HepG2 (cell line): ENCODE results near the gene MYOM1. TPM values are rescaled to one million over a fixed set of nuclear protein-coding genes. Genes with fewer than 3 reads are reported as not detected.

Experiments
- GTF2F1 ChIP-seq: fragments of 150-350 bp; IDR thresholded peaks from 2 replicates; pipeline ENCODE4 v1.6.1; 2014; ENCODE audit warnings: low read length
- HOXA9 ChIP-seq: sonication (generic); formaldehyde crosslinking; IDR thresholded peaks from 2 replicates; pipeline ENCODE4 v1.8.1; 2022; ENCODE audit warnings: missing genetic modification reagents, mild to moderate bottlenecking, moderate library complexity, borderline replicate concordance
- PCBP2 ChIP-seq: fragments of 200-400 bp; formaldehyde crosslinking; optimal IDR thresholded peaks from 2 replicates; pipeline ENCODE3; 2018; ENCODE audit warnings: low read length, low read depth; ENCODE audit not compliant: poor library complexity, severe bottlenecking
- REXO4 ChIP-seq: sonication (generic); formaldehyde crosslinking; IDR thresholded peaks from 2 replicates; pipeline ENCODE4 v1.8.0; 2022; ENCODE audit warnings: missing genetic modification reagents, mild to moderate bottlenecking, borderline replicate concordance
- XBP1 ChIP-seq: sonication (generic); formaldehyde crosslinking; IDR thresholded peaks from 2 replicates; pipeline ENCODE4 v1.5.0; 2020; ENCODE audit warnings: missing genetic modification reagents
- ZNF136 ChIP-seq: sonication (generic); formaldehyde crosslinking; IDR thresholded peaks from 2 replicates; pipeline ENCODE4 v1.8.1; 2022; ENCODE audit warnings: low read depth, mild to moderate bottlenecking, moderate library complexity, missing genetic modification reagents
- ZNF441 ChIP-seq: sonication (generic); formaldehyde crosslinking; IDR thresholded peaks from 2 replicates; pipeline ENCODE4 v1.7.0; 2021; ENCODE audit warnings: missing genetic modification reagents, borderline replicate concordance
- ZNF547 ChIP-seq: sonication (generic); formaldehyde crosslinking; IDR thresholded peaks from 2 replicates; pipeline ENCODE4 v1.5.1; 2020; ENCODE audit warnings: mild to moderate bottlenecking, missing genetic modification reagents
- ZNF563 ChIP-seq: sonication (generic); formaldehyde crosslinking; IDR thresholded peaks from 2 replicates; pipeline ENCODE4 v1.8.0; 2022; ENCODE audit warnings: mild to moderate bottlenecking, moderate library complexity, missing genetic modification reagents
- ZNF567 ChIP-seq: sonication (generic); formaldehyde crosslinking; IDR thresholded peaks from 2 replicates; pipeline ENCODE4 v1.8.1; 2023; ENCODE audit warnings: mild to moderate bottlenecking, missing genetic modification reagents, borderline replicate concordance
- ZNF605 ChIP-seq: sonication (generic); formaldehyde crosslinking; IDR thresholded peaks from 2 replicates; pipeline ENCODE4 v1.8.0; 2022; ENCODE audit warnings: mild to moderate bottlenecking, missing genetic modification reagents
- polyA plus RNA-seq, 8 experiments: library from polyadenylated mRNA; depleted of rRNA in 3 of 8; stranded (reverse) in 7 of 8; unstranded in 1 of 8; fragments of >200 nt; fragmentation: Illumina TruSeq in 4 of 8; extraction: Trizol in 4 of 8; gene quantifications; 2 replicates each; pipeline versions ENCODE4 v1.2.1 to v1.2.3, GENCODE V29; 2011 to 2016; ENCODE audit warnings: low read depth in 4 of 8, missing spikeins in 1 of 8, mixed read lengths in 1 of 8; ENCODE audit not compliant: insufficient read depth in 1 of 8
- total RNA-seq, 5 experiments: library from RNA; depleted of rRNA; stranded (reverse); fragments of >200 nt; fragmentation: Illumina TruSeq; extraction: Trizol; gene quantifications; 2 replicates each; pipeline ENCODE4 v1.2.3, GENCODE V29; 2016; ENCODE audit warnings: low read depth in 1 of 5
- TF ChIP-seq, protein P1 (sequence below): sonication (generic); formaldehyde crosslinking; IDR thresholded peaks from 2 replicates; pipeline ENCODE4 v1.4.0; 2020; ENCODE audit warnings: missing genetic modification reagents, borderline replicate concordance
- TF ChIP-seq, protein P2 (sequence below): IDR thresholded peaks from 2 replicates; pipeline ENCODE4 v1.6.1; 2016; ENCODE audit warnings: mild to moderate bottlenecking
- TF ChIP-seq, protein P3 (sequence below): sonication (generic); formaldehyde crosslinking; IDR thresholded peaks from 2 replicates; pipeline ENCODE4 v1.5.1; 2020; ENCODE audit warnings: missing genetic modification reagents, mild to moderate bottlenecking, borderline replicate concordance
- TF ChIP-seq, protein P4 (sequence below): sonication (generic); formaldehyde crosslinking; IDR thresholded peaks from 2 replicates; pipeline ENCODE4 v1.5.0; 2020; ENCODE audit warnings: missing genetic modification reagents
- TF ChIP-seq, protein P5 (sequence below): IDR thresholded peaks from 2 replicates; pipeline ENCODE4 v1.6.1; 2016; ENCODE audit warnings: missing genetic modification reagents, missing compliant biosample characterization
- TF ChIP-seq, protein P6 (sequence below): sonication (generic); formaldehyde crosslinking; IDR thresholded peaks from 2 replicates; pipeline ENCODE4 v1.4.0; 2020; ENCODE audit warnings: missing genetic modification reagents, borderline replicate concordance

The MYOM1 gene
- total and polyA plus RNA-seq, 2 of the 13 experiments (the other 11 are each of a cell fraction or from before 2014, with no cell fraction given) = 0.46 to 0.98 TPM

DNA sequence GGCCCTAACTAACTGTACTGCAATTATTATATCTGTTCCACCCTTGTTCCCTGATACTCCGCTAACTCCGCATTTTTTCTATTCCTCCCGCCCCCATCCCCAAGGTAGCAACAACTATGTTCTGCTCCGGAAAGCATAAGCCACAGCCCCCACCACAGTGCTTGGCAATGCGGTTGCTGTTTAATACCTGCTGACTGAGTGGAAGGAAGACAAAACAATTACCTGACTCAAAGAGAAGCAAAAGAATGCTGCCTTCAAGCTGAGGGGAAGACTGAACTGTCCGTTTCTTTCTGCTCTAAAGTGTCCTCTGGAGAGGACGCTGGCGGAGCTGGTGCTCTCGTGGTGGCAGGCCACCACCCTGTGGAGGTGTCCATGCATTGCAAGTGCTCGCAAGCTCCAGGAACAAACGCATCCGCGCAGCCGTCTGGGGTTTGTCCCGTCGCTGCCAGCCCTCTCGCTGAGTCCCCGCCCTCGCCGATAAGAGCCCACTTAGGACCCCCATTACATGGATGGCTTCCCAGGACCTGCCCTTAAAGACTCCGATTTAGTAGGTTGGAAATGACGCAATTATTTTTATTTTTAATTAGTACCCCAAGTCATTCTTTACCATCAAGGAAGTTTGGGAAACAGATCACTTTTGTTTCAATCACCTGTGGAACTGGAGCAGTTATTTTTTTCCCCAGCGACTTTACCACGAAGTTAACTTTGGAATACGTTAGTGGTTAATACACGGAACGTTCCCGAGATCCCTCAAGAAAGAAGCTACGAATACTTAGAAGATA, 26.3 kb upstream of the MYOM1 start (continued):
- TF ChIP-seq GTF2F1 (no peak), ZNF605 (no peak), PCBP2 (no peak), ZNF547 (CRISPR knock-in tag) (0 out of 2 replicates have a peak, but pooled peaks have one; percentile 37), REXO4 (CRISPR knock-in tag) (no peak), ZNF567 (CRISPR knock-in tag) (no peak), XBP1 (CRISPR knock-in tag) (no peak), HOXA9 (0 out of 2 replicates have a peak, but pooled peaks have one; percentile 36), ZNF136 (CRISPR knock-in tag) (peak; percentile 63; the same call in 1 of the 2 replicates), ZNF441 (no peak), ZNF563 (CRISPR knock-in tag) (no peak)
- TF ChIP-seq, protein P1, sequence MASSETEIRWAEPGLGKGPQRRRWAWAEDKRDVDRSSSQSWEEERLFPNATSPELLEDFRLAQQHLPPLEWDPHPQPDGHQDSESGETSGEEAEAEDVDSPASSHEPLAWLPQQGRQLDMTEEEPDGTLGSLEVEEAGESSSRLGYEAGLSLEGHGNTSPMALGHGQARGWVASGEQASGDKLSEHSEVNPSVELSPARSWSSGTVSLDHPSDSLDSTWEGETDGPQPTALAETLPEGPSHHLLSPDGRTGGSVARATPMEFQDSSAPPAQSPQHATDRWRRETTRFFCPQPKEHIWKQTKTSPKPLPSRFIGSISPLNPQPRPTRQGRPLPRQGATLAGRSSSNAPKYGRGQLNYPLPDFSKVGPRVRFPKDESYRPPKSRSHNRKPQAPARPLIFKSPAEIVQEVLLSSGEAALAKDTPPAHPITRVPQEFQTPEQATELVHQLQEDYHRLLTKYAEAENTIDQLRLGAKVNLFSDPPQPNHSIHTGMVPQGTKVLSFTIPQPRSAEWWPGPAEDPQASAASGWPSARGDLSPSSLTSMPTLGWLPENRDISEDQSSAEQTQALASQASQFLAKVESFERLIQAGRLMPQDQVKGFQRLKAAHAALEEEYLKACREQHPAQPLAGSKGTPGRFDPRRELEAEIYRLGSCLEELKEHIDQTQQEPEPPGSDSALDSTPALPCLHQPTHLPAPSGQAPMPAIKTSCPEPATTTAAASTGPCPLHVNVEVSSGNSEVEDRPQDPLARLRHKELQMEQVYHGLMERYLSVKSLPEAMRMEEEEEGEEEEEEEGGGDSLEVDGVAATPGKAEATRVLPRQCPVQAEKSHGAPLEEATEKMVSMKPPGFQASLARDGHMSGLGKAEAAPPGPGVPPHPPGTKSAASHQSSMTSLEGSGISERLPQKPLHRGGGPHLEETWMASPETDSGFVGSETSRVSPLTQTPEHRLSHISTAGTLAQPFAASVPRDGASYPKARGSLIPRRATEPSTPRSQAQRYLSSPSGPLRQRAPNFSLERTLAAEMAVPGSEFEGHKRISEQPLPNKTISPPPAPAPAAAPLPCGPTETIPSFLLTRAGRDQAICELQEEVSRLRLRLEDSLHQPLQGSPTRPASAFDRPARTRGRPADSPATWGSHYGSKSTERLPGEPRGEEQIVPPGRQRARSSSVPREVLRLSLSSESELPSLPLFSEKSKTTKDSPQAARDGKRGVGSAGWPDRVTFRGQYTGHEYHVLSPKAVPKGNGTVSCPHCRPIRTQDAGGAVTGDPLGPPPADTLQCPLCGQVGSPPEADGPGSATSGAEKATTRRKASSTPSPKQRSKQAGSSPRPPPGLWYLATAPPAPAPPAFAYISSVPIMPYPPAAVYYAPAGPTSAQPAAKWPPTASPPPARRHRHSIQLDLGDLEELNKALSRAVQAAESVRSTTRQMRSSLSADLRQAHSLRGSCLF (CRISPR knock-in tag) = no peak
- TF ChIP-seq, protein P2, sequence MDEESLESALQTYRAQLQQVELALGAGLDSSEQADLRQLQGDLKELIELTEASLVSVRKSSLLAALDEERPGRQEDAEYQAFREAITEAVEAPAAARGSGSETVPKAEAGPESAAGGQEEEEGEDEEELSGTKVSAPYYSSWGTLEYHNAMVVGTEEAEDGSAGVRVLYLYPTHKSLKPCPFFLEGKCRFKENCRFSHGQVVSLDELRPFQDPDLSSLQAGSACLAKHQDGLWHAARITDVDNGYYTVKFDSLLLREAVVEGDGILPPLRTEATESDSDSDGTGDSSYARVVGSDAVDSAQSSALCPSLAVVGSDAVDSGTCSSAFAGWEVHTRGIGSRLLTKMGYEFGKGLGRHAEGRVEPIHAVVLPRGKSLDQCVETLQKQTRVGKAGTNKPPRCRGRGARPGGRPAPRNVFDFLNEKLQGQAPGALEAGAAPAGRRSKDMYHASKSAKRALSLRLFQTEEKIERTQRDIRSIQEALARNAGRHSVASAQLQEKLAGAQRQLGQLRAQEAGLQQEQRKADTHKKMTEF (CRISPR knock-in tag) = peak; percentile 70; the same call in 1 of the 2 replicates
- TF ChIP-seq, protein P3, sequence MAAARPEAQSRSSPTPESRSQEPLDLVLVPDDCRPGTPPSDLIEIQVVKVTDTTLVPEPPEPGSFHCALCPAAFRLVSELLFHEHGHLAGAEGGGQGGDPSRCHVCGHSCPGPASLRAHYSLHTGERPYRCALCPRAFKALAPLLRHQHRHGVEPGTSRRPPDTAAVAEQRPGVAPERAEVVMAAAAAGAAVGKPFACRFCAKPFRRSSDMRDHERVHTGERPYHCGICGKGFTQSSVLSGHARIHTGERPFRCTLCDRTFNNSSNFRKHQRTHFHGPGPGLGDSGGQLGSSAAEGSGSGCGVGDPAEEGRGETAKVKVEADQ = peak; percentile 54; the same call in 1 of the 2 replicates
- TF ChIP-seq, protein P4, sequence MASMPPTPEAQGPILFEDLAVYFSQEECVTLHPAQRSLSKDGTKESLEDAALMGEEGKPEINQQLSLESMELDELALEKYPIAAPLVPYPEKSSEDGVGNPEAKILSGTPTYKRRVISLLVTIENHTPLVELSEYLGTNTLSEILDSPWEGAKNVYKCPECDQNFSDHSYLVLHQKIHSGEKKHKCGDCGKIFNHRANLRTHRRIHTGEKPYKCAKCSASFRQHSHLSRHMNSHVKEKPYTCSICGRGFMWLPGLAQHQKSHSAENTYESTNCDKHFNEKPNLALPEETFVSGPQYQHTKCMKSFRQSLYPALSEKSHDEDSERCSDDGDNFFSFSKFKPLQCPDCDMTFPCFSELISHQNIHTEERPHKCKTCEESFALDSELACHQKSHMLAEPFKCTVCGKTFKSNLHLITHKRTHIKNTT = no peak
- TF ChIP-seq, protein P5, sequence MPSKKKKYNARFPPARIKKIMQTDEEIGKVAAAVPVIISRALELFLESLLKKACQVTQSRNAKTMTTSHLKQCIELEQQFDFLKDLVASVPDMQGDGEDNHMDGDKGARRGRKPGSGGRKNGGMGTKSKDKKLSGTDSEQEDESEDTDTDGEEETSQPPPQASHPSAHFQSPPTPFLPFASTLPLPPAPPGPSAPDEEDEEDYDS (CRISPR knock-in tag) = peak; percentile 8
- TF ChIP-seq, protein P6, sequence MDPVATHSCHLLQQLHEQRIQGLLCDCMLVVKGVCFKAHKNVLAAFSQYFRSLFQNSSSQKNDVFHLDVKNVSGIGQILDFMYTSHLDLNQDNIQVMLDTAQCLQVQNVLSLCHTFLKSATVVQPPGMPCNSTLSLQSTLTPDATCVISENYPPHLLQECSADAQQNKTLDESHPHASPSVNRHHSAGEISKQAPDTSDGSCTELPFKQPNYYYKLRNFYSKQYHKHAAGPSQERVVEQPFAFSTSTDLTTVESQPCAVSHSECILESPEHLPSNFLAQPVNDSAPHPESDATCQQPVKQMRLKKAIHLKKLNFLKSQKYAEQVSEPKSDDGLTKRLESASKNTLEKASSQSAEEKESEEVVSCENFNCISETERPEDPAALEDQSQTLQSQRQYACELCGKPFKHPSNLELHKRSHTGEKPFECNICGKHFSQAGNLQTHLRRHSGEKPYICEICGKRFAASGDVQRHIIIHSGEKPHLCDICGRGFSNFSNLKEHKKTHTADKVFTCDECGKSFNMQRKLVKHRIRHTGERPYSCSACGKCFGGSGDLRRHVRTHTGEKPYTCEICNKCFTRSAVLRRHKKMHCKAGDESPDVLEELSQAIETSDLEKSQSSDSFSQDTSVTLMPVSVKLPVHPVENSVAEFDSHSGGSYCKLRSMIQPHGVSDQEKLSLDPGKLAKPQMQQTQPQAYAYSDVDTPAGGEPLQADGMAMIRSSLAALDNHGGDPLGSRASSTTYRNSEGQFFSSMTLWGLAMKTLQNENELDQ (CRISPR knock-in tag) = no peak
